Iris pigment epithelial cell (primary cell): Measurements from ENCODE around the gene IQCH.
A peak's percentile ranks its signal among the peaks of the same experiment; 100 is the strongest.
"Not testable (repeated sequence)": the region's sequence is repeated elsewhere in the genome, so short reads cannot be mapped to it uniquely, and the experiment has no call there.

Experiments
- DNase-seq: peaks from one replicate; pipeline ENCODE4 v3.0.0-alpha.2; 2011; ENCODE audit warnings: low read depth

The IQCH gene

DNA sequence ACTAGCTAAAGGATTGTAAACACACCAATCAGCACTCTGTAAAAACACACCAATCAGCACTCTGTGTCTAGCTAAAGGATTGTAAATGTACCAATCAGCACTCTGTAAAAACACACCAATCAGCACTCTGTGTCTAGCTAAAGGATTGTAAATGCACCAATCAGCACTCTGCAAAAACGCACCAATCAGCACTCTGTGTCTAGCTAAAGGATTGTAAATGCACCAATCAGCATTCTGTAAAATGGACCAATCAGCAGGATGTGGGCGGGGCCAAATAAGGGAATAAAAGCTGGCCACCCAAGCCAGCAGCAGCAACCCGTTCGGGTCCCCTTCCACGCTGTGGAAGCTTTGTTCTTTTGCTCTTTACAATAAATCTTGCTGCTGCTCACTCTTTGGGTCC, 8.0 kb upstream of the IQCH start:
- DNase-seq: not testable (repeated sequence)

DNA sequence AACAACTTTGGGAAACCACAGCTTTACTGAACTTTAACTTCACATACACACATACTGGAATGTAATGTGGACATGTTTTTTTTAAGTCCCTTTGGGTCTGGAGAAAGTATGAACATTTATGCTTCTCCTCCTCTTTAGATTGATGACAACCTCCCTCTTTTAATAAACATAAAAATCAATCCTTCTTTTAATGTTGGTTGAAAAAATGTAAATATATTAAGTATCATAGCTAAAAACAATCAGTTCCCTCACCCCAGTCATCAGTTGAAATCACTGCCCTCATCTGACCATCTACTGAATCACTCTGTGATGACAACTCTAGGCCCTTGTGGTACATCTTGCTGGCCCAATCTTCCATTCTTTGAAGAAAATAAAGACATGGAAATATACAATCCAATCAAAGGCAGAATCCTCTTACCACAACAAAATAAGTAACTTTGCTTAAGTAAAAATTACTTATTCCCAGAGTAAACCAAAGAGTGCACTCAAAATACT, 6.5 kb upstream of the IQCH start:
- DNase-seq: peak; percentile 43

DNA sequence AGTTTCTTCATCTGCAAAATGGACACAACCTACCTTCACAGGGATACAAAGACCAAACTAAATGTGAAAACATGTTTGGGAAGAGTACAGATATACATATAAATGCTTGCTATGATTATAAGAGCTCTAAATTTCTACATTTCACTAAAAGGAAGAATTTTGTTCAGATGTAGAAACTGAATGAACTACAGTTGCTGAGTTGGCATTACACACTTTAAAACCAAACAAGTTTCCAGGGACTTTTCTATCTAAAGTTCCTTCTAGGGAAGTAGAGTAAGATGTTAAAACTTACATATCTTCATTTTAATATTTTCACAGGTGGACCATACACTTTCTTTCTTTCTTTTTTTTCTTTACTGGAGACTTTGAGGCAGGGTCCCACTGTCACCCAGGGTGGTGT, 4.8 kb upstream of the IQCH start:
- DNase-seq: no peak

DNA sequence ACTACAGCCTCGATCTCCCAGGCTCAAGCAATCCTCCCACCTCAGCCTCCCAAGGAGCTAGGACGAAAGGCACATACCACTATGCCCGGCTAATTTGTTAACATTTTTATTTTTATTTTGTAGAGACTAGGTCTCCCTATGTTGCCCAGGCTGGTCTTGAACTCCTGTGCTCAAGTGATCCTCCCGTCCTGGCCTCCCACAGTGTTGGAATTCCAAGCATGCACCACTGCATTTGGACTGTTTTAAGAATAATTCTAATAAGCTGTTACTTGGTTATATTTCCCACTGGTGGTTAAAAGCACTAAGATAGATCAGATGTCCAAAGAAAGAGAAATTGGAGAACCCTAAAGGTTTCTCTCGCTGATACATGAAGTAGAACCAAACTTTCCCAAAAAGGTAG, 3.3 kb upstream of the IQCH start:
- no peak for DNase-seq

DNA sequence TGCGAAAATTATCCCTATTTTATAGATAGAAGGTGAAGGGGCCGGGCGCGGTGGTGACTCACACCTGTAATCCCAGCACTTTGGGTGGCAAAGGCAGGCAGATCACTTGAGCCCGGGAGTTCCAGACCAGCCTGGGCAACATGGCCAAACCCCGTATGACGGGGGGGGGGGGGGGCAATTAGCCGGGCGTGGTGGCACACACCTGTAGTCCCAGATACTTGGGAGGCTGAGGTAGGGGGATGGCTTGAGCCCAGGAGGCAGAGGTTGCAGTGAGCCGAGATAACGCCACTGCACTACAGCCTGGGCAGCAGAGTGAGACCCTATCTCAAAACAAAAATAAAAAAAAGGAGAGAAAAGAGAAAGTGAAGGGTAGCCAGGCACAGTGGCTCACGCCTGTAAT, 1.5 kb upstream of the IQCH start:
- DNase-seq: no peak

DNA sequence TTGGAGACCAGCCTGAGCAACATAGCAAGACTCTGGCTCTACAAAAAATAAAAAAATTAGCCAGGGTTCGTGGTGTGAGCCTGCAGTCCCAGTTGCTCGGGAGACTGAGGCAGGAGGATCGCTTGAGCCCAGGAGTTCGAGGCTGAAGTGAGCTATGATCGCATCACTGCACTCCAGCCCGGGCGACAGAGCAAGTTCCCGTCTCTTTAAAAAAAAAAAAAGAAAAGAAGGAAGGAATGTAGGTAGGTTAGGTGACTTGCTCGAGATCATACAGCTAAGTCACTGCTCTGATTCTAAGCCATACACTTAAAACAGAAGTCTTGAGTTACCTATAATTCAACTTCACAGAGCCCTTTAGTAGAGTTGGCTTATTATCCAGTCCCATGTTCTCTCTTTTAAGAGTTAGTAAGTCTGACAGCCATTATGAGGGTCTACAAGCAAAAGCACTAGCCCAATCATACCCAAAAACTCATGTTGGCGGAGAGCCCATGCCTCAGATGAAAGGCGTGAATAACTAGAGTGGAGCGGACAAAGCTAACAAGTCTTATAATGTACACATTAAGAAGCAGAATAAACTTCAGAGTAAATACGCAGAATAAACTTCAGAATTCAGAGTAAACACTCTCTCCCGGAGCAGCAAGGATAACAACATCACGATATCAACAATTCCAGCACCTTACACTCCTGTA, 893 bp upstream of the IQCH start:
- DNase-seq: no peak

DNA sequence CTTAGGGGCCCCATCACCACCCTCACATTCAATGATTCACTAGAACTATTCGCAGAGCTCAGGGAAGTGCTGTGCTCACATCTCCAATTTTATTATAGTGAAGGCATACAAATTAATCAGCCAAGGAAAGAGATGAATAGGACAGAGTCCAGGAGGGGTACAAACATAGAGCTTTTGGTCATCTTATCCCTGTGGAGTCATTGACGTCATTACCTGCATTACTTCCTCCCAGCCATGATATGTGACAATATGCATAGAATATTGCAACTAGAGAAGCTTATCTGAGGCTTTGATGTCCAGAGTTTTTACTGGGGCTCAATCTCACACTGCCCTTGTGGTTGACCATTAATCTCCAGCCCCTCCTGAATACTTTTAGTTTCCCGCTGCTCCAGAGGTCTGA, 1.5 kb downstream of the IQCH start:
- no peak for DNase-seq

DNA sequence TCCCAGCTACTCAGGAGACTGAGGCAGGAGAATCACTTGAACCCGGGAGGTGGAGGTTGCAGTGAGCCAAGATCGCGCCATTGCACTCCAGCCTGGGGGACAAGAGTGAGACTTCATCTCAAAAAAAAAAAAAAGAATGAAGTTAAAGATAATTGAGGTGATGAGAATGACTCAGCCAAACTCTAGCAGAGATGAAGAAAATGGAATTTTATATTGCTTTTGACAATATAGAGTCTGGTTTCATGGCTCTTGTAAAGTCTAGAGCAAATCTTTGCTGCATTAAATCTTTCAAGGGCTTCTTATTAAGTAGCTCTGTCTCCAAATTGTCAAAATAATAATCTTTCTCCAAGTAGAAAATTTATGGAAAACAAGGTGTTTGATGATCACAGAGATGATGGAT, 3.8 kb downstream of the IQCH start:
- DNase-seq: not testable (repeated sequence)

DNA sequence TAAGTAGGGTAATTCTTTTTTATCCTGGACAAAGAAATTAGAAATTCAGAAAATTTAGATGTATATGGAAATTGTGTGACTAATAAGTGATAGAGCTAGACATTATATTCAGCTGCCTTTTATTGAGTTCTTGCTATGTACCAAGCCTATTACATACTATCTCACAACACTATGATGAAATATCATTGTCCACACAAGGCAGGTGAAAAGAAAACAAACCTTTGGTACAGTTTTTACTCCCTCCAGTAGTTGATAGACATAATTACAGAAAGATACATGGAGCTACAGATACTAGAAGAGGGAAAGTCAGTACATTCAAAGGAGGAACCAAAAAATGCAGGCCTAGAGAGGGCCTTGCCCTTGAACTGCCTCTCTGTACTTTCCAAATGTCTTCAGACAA, 4.8 kb downstream of the IQCH start:
- DNase-seq: no peak

DNA sequence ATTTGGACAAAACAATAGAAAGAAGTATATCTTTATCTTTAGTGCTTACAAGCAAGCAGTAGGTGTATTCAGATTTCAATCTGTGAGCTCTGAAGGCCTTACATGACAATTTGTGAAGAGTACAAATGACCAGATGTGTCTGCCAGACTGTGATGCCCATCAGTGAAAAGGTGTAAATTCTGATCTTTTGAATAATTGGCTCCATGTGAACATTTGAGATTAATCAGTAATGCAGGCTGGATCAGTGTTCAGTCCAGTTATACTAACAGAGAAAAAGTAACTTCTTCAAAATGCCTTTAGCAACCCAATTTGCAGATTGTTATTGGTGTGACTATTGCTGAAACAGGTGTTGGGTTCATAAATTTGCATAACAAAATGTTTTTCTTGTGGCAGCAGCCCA, 5.2 kb downstream of the IQCH start:
- DNase-seq: no peak

DNA sequence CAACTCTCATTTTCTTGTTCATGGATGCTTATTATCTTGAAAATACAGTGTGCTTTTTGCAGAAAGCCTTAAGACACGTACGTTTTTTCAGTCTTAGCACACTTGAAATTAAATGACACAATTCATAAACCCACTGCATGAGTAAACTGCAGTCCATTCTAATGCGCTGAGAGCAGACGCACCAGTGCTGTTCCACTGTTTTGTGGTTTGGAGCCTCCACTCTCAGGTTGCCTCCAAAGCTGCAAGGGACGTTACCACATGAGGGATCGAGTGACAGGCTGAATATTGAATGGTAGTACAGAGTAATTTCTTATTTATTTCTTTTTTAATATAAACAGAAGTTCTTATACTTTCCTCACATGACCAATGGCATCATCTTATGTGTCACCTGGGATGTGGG, 12.3 kb downstream of the IQCH start:
- DNase-seq: no peak

DNA sequence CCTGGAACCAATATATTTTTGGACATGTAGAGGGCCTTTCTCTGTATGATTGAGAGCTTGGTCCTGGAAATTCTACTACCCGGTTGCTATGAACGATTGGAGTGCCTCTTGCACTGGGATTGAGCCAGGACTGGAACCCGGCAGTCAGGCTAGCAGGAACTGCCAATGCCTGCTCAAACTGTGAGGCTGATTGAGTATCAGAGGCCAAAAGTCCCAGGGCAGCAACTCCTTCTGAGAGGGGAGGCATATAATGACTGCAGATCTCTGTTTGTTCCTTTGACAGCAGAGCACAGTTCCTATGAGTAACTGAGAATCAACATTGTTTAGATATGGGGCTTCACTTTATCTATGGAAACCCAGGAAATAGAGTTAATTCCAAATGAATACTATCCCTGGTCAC, 12.9 kb downstream of the IQCH start:
- no peak for DNase-seq

DNA sequence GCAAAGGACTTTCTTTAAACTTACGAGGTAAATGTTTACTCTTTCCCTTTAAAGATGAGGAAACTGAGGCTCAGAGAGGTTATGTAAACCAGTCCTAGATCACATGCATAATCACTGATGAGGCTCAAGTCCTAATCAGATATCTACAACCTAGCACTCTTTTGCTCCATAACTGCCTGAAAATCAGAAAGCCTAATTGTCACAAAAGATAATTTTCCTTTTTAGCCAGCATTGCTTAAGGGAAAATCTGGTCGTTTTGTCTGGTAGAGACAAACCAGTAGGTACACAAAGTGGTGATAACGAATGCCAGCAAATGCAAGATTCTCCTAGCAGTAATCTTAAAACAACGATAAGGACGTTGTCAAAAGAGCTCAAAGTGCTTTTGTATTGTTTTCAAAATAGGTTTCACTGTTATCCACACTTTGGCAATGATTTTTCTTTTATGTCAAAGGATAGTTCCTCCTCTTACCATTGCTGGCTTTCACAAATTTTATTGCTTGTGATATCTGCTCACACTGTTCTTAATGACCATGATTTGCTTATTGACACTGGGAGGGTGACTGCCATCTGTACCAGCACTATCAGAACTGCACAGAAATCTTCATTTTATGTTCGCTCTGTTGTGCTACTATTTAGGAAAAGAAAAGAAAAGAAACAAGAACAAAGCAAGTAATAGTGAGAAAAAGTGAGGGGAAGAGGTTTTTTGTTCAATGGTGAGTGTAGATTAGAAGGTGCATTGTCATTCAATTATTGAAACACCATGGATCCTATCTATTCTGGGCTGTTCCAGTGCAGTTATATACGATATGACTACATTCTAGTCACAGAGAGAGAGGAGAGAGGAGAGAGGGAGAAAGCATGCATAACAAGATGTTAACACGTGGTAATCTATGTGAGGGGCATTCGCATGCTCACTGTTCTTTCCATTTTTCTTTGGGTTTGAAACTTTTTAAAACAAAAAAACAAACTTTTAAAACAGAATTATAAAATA, 13.7 kb downstream of the IQCH start:
- no peak for DNase-seq

DNA sequence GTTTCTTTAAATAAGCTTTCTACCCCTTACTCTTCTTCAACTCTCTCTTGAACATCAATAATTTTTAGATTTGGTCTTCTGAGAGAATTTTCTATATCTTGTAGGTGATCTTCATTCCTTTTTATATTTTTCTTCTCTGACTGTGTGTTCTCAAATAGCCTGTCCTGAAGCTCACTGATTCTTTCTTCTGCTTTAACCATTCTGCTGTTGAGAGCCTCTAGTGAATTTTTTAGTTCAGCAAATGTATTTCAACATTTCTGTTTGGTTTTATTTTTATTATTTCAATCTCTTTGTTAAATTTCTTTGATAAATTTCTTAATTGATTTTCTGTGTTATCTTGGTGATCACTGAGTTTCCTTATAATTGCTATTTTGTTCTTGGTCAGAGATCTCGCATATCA, 19.6 kb downstream of the IQCH start:
- DNase-seq: no peak

DNA sequence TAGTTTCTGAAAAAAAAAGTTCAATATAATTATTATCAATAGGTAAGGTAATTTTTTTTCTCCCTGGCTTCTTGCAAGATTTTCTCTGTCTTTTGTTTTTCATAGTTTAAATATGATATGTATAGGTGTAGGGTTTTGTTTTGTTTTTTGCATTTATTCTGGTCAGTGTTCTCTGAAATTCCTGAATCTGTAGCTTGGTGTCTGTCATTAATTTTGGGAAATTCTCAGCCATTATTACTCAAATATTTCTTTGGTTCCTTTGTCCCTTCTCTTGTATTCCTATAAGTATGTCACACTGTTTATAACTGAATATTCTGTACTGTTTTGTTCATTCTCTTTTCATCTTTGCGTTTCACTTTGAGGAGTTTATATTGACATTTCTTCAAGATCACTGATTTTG, 22.1 kb downstream of the IQCH start:
- no peak for DNase-seq

DNA sequence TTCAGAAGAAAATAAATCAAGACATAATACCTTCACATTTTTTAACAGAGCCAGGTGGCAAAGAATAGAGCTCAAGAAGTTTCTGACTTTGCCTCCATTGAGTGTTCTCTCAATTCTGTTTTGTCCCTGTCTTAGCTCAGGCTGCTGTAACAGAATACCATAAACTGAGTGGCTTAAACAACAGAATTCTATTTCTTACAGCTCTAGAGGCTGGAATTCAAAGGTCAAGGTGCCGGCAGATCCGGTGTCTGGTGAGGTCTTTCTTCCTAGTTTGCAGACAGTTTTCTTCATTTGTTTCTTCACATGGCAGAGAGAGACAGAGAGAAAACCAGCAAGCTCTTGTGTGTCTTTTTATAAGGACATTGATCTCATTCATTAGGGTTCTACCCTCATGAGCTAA, 25.6 kb downstream of the IQCH start:
- DNase-seq: peak; percentile 32

DNA sequence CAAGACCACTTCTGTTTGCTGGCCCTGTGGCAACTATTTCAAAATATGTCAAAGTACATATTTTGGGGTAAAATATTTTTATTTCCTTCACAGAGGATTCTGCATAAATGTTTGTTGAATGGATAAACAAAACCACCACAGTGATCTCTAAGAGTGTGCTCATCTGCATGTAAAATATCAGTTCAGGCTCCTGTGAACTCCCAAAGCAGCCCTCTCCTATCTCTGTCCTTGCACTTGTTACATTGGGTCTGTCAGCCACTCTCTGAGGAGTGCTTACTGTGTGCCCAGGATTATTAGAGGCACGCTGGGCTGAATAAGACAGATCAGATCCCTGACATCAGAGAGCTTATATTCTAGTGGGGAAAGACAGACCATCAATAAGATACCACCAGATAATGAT, 27.1 kb downstream of the IQCH start:
- DNase-seq: no peak

DNA sequence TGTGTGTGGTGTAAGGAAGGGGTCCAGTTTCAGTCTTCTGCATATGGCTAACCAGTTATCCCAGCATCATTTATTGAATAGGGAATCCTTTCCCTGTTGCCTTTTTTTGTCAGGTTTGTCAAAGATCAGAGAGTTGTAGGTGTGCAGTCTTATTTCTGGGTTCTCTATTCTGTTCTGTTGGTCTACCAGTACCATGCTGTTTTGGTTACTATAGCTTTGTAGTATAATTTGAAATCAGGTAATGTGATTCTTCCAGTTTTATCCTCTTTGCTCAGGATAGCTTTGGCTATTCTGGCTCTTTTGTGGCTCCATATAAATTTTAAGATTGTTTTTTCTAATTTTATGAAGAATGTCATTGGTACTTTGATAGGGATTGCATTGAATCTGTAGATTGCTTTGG, 31.0 kb downstream of the IQCH start:
- not testable (repeated sequence) for DNase-seq

DNA sequence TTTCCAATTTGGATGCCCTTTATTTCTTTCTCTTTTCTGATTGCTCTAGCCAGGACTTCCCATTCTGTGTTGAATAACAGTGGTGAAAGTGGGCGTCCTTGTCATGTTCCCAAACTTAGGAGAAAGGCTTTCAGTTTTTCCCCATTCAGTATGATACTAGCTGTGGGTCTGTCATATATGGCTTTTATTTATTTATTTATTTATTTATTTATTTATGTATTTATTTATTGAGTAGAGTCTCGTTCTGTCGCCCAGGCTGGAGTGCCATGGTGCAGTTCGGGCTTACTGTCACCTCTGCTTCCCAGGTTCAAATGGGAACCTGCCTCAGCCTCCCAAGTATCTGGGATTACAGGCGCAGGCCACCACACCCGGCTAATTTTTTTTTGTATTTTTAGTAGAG, 31.8 kb downstream of the IQCH start:
- not testable (repeated sequence) for DNase-seq

DNA sequence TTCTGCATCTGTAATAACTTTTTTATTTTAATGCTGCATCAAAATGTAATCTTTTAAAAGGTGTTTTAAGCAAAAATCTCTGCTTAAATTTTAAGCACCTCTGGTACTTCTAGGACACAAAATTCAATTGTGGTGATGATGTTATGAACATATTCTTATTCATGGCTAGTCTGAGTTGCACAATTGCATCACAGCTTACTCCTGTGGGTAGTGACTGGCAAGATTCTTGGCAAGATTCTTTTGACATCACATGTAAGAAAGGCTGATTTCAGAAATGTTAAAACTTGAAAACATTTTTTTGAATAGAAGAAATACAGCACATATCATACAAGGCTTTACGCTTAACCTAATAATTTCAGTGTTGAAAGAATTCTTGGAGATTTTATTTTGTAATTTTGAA, 35.7 kb downstream of the IQCH start:
- DNase-seq: peak; percentile 55

DNA sequence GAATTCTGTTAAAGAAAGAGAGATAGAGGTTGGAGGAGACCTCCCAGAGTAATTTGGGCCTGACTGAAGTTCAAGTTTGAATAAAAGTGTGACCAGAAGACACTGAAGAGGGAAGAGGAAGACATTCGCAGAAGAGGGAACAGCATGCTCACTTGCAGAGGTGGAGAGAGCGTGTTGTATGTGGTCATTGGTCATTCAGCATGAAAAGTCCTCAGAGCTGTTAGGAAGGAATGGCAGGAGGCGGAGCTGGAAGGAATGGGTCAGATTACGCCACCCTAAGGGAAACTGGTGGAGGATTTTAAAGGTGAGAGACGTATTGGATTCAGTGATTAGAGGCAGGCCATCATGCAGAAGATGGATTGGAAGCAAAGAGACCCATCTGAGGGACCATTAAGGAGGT, 41.6 kb downstream of the IQCH start:
- DNase-seq: peak; percentile 6

DNA sequence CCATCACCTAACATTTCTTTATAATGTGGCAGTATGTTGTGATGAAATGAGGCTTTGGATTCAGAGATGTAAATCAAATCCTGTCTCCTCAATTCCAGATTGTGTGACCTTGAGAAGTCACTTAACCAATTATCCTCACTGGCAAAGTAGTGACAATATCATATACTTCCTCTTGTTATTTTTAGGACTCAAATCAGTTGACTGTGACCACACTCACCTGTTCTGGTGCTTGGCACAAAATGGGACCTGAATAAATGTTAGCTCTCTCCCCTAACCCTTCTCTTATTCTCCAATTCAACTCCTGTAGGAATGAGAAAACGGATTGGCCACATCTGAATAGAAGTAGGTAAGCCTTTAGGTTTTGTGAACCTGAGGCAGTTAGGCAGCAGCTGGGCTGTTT, 42.1 kb downstream of the IQCH start:
- DNase-seq: no peak
